Suprapubic skin (tissue), 4 donors: ENCODE data around the gene LRMDA. TPM values are rescaled to one million over a fixed set of nuclear protein-coding genes. Genes with fewer than 3 reads are reported as not detected.

Experiments used
- DNase-seq, 2 donors: peaks; one replicate each; pipeline ENCODE4 v3.0.0-alpha.2; 2019; ENCODE audit warnings: low spot score in 2 of 2
- H3K27ac ChIP-seq: fragments of 200-600 bp; sonication (generic); one replicate; pipeline ENCODE4 v1.5.1; 2019
- H3K27me3 ChIP-seq: fragments of 200-600 bp; sonication (generic); one replicate; pipeline ENCODE4 v1.5.1; 2019
- H3K36me3 ChIP-seq: fragments of 200-600 bp; sonication (generic); one replicate; pipeline ENCODE4 v1.5.1; 2019
- H3K4me1 ChIP-seq: fragments of 200-600 bp; sonication (generic); one replicate; pipeline ENCODE4 v1.5.1; 2019
- H3K4me3 ChIP-seq: fragments of 200-600 bp; sonication (generic); one replicate; pipeline ENCODE4 v1.5.1; 2019; ENCODE audit warnings: mild to moderate bottlenecking
- H3K9me3 ChIP-seq: fragments of 200-600 bp; sonication (generic); one replicate; pipeline ENCODE4 v1.5.1; 2019
- CTCF ChIP-seq, 2 donors: fragments of 200-600 bp in 1 of 2; fragments of 450-650 bp in 1 of 2; sonication (generic) in 1 of 2; IDR thresholded peaks; one replicate each; pipeline ENCODE4 v1.5.1; 2016 to 2019; ENCODE audit warnings: antibody characterized with exemption in 2 of 2, mild to moderate bottlenecking in 1 of 2, moderate library complexity in 1 of 2
- EP300 ChIP-seq: sonication (generic); formaldehyde crosslinking; IDR thresholded peaks from one replicate; pipeline ENCODE4 v1.6.1; 2017; ENCODE audit warnings: antibody characterized with exemption
- POLR2A ChIP-seq, 2 donors: fragments of 450-650 bp; IDR thresholded peaks; one replicate each; pipeline ENCODE4 v1.6.1; 2017; ENCODE audit warnings: antibody characterized with exemption in 2 of 2, mild to moderate bottlenecking in 2 of 2, moderate library complexity in 2 of 2
- POLR2AphosphoS5 ChIP-seq, 3 donors: sonication (generic); formaldehyde crosslinking; IDR thresholded peaks; one replicate each; pipeline ENCODE4 v1.6.1; 2017; ENCODE audit warnings: antibody characterized with exemption in 3 of 3
- WGBS: methylation state at CpG from one replicate; pipeline ENCODE4 v1.1.5; 2018; 5-methylcytosine and 5-hydroxymethylcytosine counted together
- total RNA-seq, 4 donors: library from RNA; depleted of rRNA; stranded (reverse); fragments of >200 nt; gene quantifications; one replicate each; pipeline ENCODE4 v1.1.0, GENCODE V29; 2016

Gene LRMDA
- total RNA-seq, 4 donors from 2014 or later: 0.10 to 2.9 (median 1.9) TPM; not detected in 1

- TF ChIP-seq POLR2A (IDR thresholded peaks at IDR 0.05) (no peak), POLR2AphosphoS5 (IDR thresholded peaks at IDR 0.05) (no peak), CTCF (IDR thresholded peaks at IDR 0.05) (no peak), EP300 (no peak)
- no peaks in the 10 kb centered on the region for H3K9me3 ChIP-seq
- no peak overlapping the region for H3K27ac ChIP-seq
- H3K4me1 ChIP-seq: peaks cover 52% of the 10 kb centered on the region
- H3K36me3 ChIP-seq: no peaks in the 10 kb centered on the region
- no peaks in the 10 kb centered on the region for H3K27me3 ChIP-seq
- WGBS: 78% methylated on average over 4 of the region's 5 CpGs
- no peak for DNase-seq
- H3K4me3 ChIP-seq: peak overlapping the region; percentile 64
Observed at GRCh38 chr10:75432176-75432575, 752 bp downstream of the LRMDA start.

DNA sequence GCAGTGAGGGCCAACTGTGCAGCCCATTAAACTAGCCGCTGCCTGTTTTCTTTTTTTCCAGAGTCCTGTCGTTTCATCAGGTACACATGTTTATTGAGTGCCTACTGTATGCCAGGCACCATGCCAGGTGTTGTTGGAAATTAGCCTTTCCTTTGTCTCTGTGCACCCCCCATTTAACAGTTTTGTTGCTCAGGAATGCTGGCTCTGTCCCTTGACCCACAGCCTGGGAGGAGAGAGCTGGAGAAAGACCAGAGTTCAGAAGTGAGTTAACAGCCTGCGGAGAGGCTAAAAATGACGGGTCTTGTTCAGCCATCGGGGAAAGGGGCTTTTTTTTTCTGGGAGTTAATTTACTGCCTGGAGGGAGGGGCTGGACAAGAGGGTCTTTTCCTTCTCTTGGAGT lies 1.3 kb downstream of the LRMDA start:
- 94% methylated on average over 5 of the region's 5 CpGs for WGBS
- H3K4me1 ChIP-seq: peaks cover 50% of the 10 kb centered on the region
- no peak overlapping the region for H3K27ac ChIP-seq
- no peak for TF ChIP-seq POLR2A (IDR thresholded peaks at IDR 0.05)
- TF ChIP-seq CTCF (IDR thresholded peaks at IDR 0.05): no peak
- no peak for TF ChIP-seq EP300
- TF ChIP-seq POLR2AphosphoS5 (IDR thresholded peaks at IDR 0.05): no peak
- no peaks in the 10 kb centered on the region for H3K27me3 ChIP-seq
- H3K4me3 ChIP-seq: no peak overlapping the region
- H3K36me3 ChIP-seq: no peaks in the 10 kb centered on the region
- H3K9me3 ChIP-seq: no peaks in the 10 kb centered on the region
- DNase-seq: no peak

DNA sequence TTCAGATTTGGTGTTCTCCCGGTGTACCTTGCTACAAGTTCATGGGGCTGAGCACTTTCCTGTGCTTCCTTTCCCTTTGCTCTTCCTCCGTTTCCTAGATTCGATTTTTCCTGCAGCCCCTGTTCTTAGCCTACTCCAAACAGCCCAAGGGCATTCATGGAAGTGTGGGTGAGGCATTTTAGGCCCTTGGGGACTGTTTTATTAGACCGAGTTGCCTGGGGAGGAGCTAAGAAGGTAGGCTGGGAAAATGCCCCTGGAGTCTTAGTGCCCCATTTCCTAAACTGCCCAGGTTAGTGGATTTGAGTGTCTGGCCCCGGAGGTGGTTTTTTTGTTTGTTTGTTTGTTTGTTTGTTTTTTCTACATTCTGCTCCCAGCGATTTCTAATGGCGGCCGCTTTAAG lies 1.8 kb downstream of the LRMDA start:
- H3K27me3 ChIP-seq: no peaks in the 10 kb centered on the region
- no peaks in the 10 kb centered on the region for H3K9me3 ChIP-seq
- no peaks in the 10 kb centered on the region for H3K36me3 ChIP-seq
- DNase-seq: no peak
- peaks cover 45% of the 10 kb centered on the region for H3K4me1 ChIP-seq
- 83% methylated on average over 8 of the region's 8 CpGs for WGBS
- TF ChIP-seq POLR2A (IDR thresholded peaks at IDR 0.05): no peak
- no peak overlapping the region for H3K4me3 ChIP-seq
- no peak overlapping the region for H3K27ac ChIP-seq

DNA sequence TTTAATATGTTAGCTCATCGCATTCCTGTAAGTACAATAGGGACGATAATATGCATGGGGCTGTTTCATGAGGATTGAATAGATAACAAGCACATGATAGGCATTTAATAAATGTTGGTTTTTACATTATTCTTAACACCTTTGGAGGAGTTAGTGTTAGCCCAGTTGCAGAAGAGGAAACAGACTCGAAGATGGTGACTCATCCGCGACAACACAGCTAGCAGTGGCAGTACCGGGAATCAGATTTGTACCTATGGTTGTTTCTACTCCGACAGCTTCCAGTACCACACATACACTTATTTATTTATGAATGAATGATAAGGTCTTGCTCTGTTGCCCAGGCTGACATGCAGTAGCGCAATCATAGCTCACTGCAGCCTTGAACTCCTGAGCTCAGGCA lies 2.9 kb downstream of the LRMDA start:
- Histone ChIP-seq H3K36me3 (no peaks in the 10 kb centered on the region), H3K27me3 (no peaks in the 10 kb centered on the region), H3K9me3 (no peaks in the 10 kb centered on the region), H3K4me1 (peaks cover 35% of the 10 kb centered on the region), H3K27ac (no peak overlapping the region), H3K4me3 (no peak overlapping the region)
- DNase-seq: no peak
- TF ChIP-seq CTCF (IDR thresholded peaks at IDR 0.05) (no peak), EP300 (no peak), POLR2AphosphoS5 (IDR thresholded peaks at IDR 0.05) (no peak), POLR2A (IDR thresholded peaks at IDR 0.05) (no peak)
- WGBS: 94% methylated on average over 8 of the region's 8 CpGs

DNA sequence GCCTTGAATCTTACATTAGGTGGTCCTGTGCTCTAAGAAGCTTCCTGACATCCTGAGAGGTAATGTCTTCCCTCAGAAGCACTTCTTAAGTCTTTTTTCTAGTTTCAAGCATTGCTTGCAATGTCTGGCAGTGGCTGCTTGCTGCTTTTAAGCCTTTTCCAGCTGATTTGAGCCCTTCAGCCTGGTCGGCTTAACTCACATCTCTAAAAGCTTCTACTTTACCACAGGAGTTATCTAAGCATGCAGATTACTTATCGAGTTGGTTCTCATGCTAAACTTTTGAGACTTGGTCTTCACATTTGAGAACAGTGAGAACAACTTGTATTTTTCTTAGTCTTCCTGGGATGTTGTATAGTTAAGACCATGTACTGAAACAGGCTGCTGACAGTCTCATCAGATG lies 3.9 kb downstream of the LRMDA start:
- H3K27ac ChIP-seq: no peak overlapping the region
- no peaks in the 10 kb centered on the region for H3K27me3 ChIP-seq
- WGBS: 94% methylated on average over 2 of the region's 2 CpGs
- peaks cover 26% of the 10 kb centered on the region for H3K4me1 ChIP-seq
- H3K4me3 ChIP-seq: no peak overlapping the region
- H3K36me3 ChIP-seq: no peaks in the 10 kb centered on the region
- TF ChIP-seq POLR2A (IDR thresholded peaks at IDR 0.05) (no peak), POLR2AphosphoS5 (IDR thresholded peaks at IDR 0.05) (no peak), CTCF (IDR thresholded peaks at IDR 0.05) (no peak), EP300 (no peak)
- no peaks in the 10 kb centered on the region for H3K9me3 ChIP-seq
- no peak for DNase-seq

DNA sequence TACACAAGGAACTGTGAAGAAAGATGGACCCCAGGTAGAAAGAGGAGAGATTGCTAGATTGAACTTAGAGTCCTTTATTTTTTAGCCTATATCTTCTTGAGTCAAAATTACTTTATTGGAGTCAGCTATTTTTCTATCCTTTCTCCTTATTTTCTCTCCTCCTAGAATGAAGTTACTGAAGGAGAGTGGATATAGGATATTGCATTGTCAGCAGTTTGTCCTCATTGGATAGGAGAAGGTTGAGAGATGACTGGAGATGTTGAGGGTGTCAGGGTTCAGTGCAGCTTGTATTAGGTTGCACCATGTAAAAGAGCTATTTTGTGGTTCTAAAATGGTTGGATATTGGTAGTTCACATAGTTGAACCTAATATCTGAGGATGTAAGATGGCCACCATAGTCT lies 5.5 kb downstream of the LRMDA start:
- no peaks in the 10 kb centered on the region for H3K36me3 ChIP-seq
- H3K27ac ChIP-seq: no peak overlapping the region
- no peak overlapping the region for H3K4me3 ChIP-seq
- H3K27me3 ChIP-seq: no peaks in the 10 kb centered on the region
- no peaks in the 10 kb centered on the region for H3K9me3 ChIP-seq
- H3K4me1 ChIP-seq: peaks cover 10% of the 10 kb centered on the region
- no peak for TF ChIP-seq CTCF (IDR thresholded peaks at IDR 0.05)
- TF ChIP-seq POLR2AphosphoS5 (IDR thresholded peaks at IDR 0.05): no peak
- TF ChIP-seq POLR2A (IDR thresholded peaks at IDR 0.05): no peak
- DNase-seq: no peak
